Heart left ventricle (tissue), 16 donors: ENCODE results near the gene CST9. TPM values are rescaled to one million over a fixed set of nuclear protein-coding genes. Genes with fewer than 3 reads are reported as not detected.

Experiments used
- ATAC-seq, 4 donors: fragments of 200-7000 bp; cut with Tn5 transposase; one replicate each; pipeline ENCODE4 v1.9.1; 2020 to 2022; ENCODE audit warnings: moderate library complexity in 4 of 4, mild to moderate bottlenecking in 3 of 4, moderate number of reproducible peaks in 1 of 4
- DNase-seq, 5 donors: peaks; one replicate each; pipeline ENCODE4 v3.0.0-alpha.2; 2020
- H3K27ac ChIP-seq, 12 donors: fragments of 200-600 bp; sonication (generic) in 4 of 12; one replicate each; pipeline versions ENCODE4 v1.5.0 to v1.8.0; 2016 to 2022; ENCODE audit warnings: mild to moderate bottlenecking in 2 of 12
- H3K27me3 ChIP-seq, 9 donors: fragments of 200-600 bp; sonication (generic) in 2 of 9; one replicate each; pipeline versions ENCODE4 v1.5.1 to v1.8.0; 2016 to 2022; ENCODE audit warnings: mild to moderate bottlenecking in 3 of 9
- H3K36me3 ChIP-seq, 9 donors: fragments of 200-600 bp; sonication (generic) in 2 of 9; one replicate each; pipeline versions ENCODE4 v1.5.0 to v1.8.0; 2018 to 2022; ENCODE audit warnings: mild to moderate bottlenecking in 2 of 9
- H3K4me1 ChIP-seq, 12 donors: fragments of 200-600 bp; sonication (generic) in 4 of 12; one replicate each; pipeline versions ENCODE4 v1.5.0 to v1.8.0; 2016 to 2022; ENCODE audit warnings: mild to moderate bottlenecking in 3 of 12
- H3K4me3 ChIP-seq, 12 donors: fragments of 200-600 bp; sonication (generic) in 4 of 12; one replicate each; pipeline versions ENCODE4 v1.5.0 to v1.8.0; 2017 to 2022; ENCODE audit warnings: mild to moderate bottlenecking in 9 of 12, moderate library complexity in 4 of 12
- H3K9me3 ChIP-seq, 12 donors: fragments of 200-600 bp; sonication (generic) in 4 of 12; one replicate each; pipeline versions ENCODE4 v1.5.0 to v1.8.0; 2016 to 2022; ENCODE audit warnings: mild to moderate bottlenecking in 1 of 12
- POLR2A ChIP-seq, 2 donors: fragments of 450-650 bp; IDR thresholded peaks; one replicate each; pipeline ENCODE4 v1.6.1; 2017; ENCODE audit warnings: antibody characterized with exemption in 2 of 2, mild to moderate bottlenecking in 2 of 2, moderate library complexity in 2 of 2
- WGBS, 4 donors: extraction: QIAGEN DNeasy Blood & Tissue Kit in 2 of 4; methylation state at CpG; one replicate each; pipeline versions ENCODE4 v1.1.5 to v1.1.7; 2013 to 2018; 5-methylcytosine and 5-hydroxymethylcytosine counted together
- intact Hi-C, 10 donors: fragments of 100-400 bp; cut with DNase I; formaldehyde crosslinking; loops; one replicate each; pipeline versions ENCODE4 v1.11.1 to v1.14.2; 2022
- polyA plus RNA-seq, 2 donors: library from polyadenylated mRNA; stranded (reverse); fragments of 200-250 nt; gene quantifications; one replicate each; pipeline ENCODE4 v1.2.3, GENCODE V29; 2013
- total RNA-seq, 9 donors: library from RNA; depleted of rRNA in 2 of 9; stranded (reverse); fragments of >200 nt in 2 of 9; fragmentation: NEBNext Ultra II Directional in 3 of 9; extraction: Animal tissue kit (Norgen Biotek cat#: 25700) in 3 of 9; gene quantifications; one replicate each; pipeline versions ENCODE4 v1.1.0 to v1.2.4, GENCODE V29; 2016 to 2023
- TF ChIP-seq, protein P1 (sequence below), 12 donors: fragments of 200-600 bp; sonication (generic) in 4 of 12; IDR thresholded peaks; one replicate each; pipeline versions ENCODE4 v1.5.0 to v1.8.0; 2018 to 2022; ENCODE audit warnings: antibody characterized with exemption in 12 of 12, mild to moderate bottlenecking in 5 of 12
- donor health status: ischemic (EF 13 %, LVEDD 7.1; RV severe dilation, severe dysfunction).
- donor health status: healthy with polysubstance abuse.
- donor health status: DM: no; HTN: yes; CAD: no.
- donor health status: DM: no; HTN: no; CAD: no.
- donor health status: ischemic (EF 25% LVEDD 6.9; RV normal size, moderate dysfunction).
- donor health status: ischemic (EF 25% LVEDD 5.7; RV mildly dilated, moderate dysfunction).
- donor health status: healthy.
- donor health status: DM: yes; HTN: yes; CAD: no.
- donor health status: ischemic (EF 35%, LVEDD 5.7; RV mildly dilated, moderate dysfunction).
- donor health status: nonischemic (EF 11% LVEDD 7.7; RV severe dilation, severe dysfunction).
- donor health status: DM: yes; HTN: yes; CAD: no.
- donor health status: PGD.
- donor health status: ischemic (EF 29% LVEDD 5.4; RV normal size, mild dysfunction).
- donor health status: nonischemic (EF 23%, LVEDD 6.1; RV moderate dilation, normal function).

CST9 gene
- total and polyA plus RNA-seq, 11 donors: not detected

DNA sequence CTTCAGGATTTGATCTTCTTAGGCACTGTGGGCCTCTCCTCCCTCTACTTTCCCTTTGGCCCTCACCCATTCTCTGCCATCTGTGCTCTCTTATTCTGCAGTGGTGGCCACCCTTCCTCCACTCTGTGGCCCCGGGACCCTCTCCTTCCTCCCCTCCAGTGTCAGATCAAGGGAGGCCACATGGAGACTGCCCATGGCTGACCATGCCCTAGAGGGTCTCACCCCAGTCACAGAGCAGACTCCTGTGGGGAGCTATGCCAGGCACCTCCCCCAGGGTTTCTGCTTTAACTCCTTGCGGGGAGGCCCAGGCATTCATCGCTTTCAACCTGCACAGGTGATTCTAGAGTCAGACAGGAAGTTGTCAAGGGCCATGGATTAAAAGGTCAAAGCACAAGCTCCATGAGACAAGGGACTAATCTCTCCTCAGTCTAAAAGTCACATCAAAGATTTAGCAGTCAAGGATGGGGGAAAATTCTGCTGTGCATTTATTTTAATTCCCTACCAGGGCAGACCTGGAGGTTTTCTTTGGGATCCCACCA is 47.8 kb upstream of the CST9 start:
- H3K27me3 ChIP-seq: peaks cover 0 to 7% (median 0%) of the 10 kb centered on the region in 9 donors
- DNase-seq: no peak
- peak overlapping the region in 7 of 12 donors; percentile 5 to 89 (median 37) for H3K27ac ChIP-seq
- peaks cover 0 to 38% (median 25%) of the 10 kb centered on the region in 12 donors for H3K4me1 ChIP-seq
- no peak for TF ChIP-seq POLR2A (IDR thresholded peaks at IDR 0.05)
- TF ChIP-seq, protein P1, sequence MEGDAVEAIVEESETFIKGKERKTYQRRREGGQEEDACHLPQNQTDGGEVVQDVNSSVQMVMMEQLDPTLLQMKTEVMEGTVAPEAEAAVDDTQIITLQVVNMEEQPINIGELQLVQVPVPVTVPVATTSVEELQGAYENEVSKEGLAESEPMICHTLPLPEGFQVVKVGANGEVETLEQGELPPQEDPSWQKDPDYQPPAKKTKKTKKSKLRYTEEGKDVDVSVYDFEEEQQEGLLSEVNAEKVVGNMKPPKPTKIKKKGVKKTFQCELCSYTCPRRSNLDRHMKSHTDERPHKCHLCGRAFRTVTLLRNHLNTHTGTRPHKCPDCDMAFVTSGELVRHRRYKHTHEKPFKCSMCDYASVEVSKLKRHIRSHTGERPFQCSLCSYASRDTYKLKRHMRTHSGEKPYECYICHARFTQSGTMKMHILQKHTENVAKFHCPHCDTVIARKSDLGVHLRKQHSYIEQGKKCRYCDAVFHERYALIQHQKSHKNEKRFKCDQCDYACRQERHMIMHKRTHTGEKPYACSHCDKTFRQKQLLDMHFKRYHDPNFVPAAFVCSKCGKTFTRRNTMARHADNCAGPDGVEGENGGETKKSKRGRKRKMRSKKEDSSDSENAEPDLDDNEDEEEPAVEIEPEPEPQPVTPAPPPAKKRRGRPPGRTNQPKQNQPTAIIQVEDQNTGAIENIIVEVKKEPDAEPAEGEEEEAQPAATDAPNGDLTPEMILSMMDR (IDR thresholded peaks at IDR 0.05): no peak
- no peak for ATAC-seq
- 90 to 95% (median 91%) methylated on average over 3 of the region's 3 CpGs for WGBS, 4 donors
- no peak overlapping the region for H3K4me3 ChIP-seq
- H3K36me3 ChIP-seq: no peaks in the 10 kb centered on the region
- intact Hi-C loops: no loop called here
- peaks cover 0 to 4% (median 0%) of the 10 kb centered on the region in 12 donors for H3K9me3 ChIP-seq

DNA sequence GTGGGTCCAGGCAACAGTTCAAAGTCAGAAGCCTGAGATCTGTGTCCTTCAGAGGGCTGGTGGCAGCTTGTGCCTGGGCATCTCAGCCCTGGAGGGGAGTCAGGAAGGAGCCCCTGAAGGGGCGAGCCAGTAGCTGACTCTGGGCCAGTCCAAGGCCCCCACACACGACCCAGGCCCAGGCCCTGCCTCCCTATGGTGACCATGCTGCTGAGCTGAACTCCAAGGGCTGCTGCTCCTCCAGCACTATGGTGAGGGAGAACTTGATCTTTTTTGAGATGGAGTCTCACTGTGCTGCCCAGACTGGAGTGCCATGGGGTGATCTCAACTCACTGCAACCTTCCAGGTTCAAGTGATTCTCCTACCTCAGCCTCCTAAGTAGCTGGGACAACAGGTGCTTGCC is 47.2 kb upstream of the CST9 start:
- no peak for ATAC-seq
- H3K9me3 ChIP-seq: peaks cover 0 to 4% (median 0%) of the 10 kb centered on the region in 12 donors
- WGBS, 4 donors: 68 to 94% (median 76%) methylated on average over 2 of the region's 2 CpGs

DNA sequence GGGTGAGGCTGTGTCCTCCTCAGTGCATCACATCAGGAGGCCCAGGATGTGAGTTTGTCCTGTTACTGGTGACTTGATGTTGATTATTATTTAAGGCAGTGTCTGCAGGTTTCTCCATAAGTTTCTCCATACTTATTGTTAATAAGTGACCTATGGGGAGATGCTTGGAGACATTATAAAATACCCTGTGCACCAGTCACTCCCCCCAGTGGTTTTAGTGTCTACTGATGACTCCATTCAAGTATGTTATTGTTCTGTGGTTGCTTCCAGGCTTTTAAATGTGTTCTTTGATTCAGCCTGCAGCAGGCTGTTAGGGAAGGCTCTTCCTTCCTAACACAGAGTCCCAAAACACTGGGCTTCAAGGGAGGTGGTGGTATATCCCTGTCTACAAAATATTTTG is 46.7 kb upstream of the CST9 start:
- Histone ChIP-seq H3K27ac (no peak overlapping the region), H3K4me1 (peaks cover 0 to 39% (median 25%) of the 10 kb centered on the region in 12 donors), H3K4me3 (no peak overlapping the region), H3K27me3 (peaks cover 0 to 7% (median 0%) of the 10 kb centered on the region in 9 donors), H3K36me3 (no peaks in the 10 kb centered on the region), H3K9me3 (peaks cover 0 to 4% (median 0%) of the 10 kb centered on the region in 12 donors)
- intact Hi-C loops: no loop called here
- DNase-seq (no peak), ATAC-seq (no peak)
- TF ChIP-seq, protein P1 (IDR thresholded peaks at IDR 0.05): no peak
- TF ChIP-seq POLR2A (IDR thresholded peaks at IDR 0.05): no peak

More for the DNA sequence above, 47.2 kb upstream of the CST9 start:
- intact Hi-C loops: no loop called here
- peaks cover 0 to 7% (median 0%) of the 10 kb centered on the region in 9 donors for H3K27me3 ChIP-seq
- H3K4me1 ChIP-seq: peaks cover 0 to 38% (median 25%) of the 10 kb centered on the region in 12 donors
- no peaks in the 10 kb centered on the region for H3K36me3 ChIP-seq
- no peak for DNase-seq
- H3K27ac ChIP-seq: peak overlapping the region in 2 of 12 donors; percentile 9 to 81
- no peak overlapping the region for H3K4me3 ChIP-seq
- TF ChIP-seq POLR2A (IDR thresholded peaks at IDR 0.05): no peak
- TF ChIP-seq, protein P1 (IDR thresholded peaks at IDR 0.05): no peak

DNA sequence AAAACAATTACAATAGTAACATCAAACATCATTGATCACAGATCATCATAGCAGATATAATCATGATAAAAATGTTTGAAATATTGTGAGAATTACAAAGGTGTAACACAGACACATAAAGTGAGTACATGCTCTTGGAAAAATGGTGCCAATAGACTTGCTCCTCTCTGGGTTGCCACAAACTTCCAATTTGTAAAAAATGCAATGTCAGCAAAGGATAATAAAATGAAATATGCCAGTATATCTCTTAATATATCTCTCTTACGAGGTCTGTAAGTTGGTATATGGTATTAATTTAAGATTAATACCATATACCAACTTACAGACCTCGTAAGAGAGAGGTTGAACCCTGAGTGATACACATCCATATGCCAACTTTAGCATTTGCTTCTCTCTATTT is 45.4 kb upstream of the CST9 start:
- 88 to 95% (median 92%) methylated on average over 2 of the region's 2 CpGs for WGBS, 4 donors
- intact Hi-C loops: no loop called here
- no peak overlapping the region for H3K27ac ChIP-seq
- no peak for TF ChIP-seq POLR2A (IDR thresholded peaks at IDR 0.05)
- TF ChIP-seq, protein P1 (IDR thresholded peaks at IDR 0.05): no peak
- H3K36me3 ChIP-seq: no peaks in the 10 kb centered on the region
- H3K4me1 ChIP-seq: peaks cover 0 to 42% (median 21%) of the 10 kb centered on the region in 12 donors
- ATAC-seq: no peak
- no peak for DNase-seq
- H3K9me3 ChIP-seq: peaks cover 0 to 4% (median 0%) of the 10 kb centered on the region in 12 donors
- H3K27me3 ChIP-seq: peaks cover 0 to 7% (median 0%) of the 10 kb centered on the region in 9 donors
- H3K4me3 ChIP-seq: no peak overlapping the region
